ENCODE results near the gene PTPRN2. TPM values are rescaled to one million over a fixed set of nuclear protein-coding genes. Genes with fewer than 3 reads are reported as not detected.

The PTPRN2 gene
- total and polyA plus RNA-seq, 2 of the 8 experiments (the other 6 are each of a cell fraction or from before 2014, with no cell fraction given), result 2.6 to 4.5 TPM

GRCh38 chr7:158113321-158114025 lies 474.1 kb downstream of the PTPRN2 start (continued):
- no peak for TF ChIP-seq SIN3A (conservative IDR thresholded peaks at IDR 0.05 in 1 of 2, IDR thresholded peaks at IDR 0.05 in 1 of 2; ENCODE audit: low read depth in 1 of 2, low read length in 2 of 2)
- TF ChIP-seq KDM1A (IDR thresholded peaks at IDR 0.05; ENCODE audit: borderline replicate concordance, low read length), result no peak
- TF ChIP-seq SP4 (IDR thresholded peaks at IDR 0.05; ENCODE audit: low read length), result no peak
- TF ChIP-seq CHD1 (IDR thresholded peaks at IDR 0.05; ENCODE audit: low read depth, low read length), result no peak

All from H1 (cell line).